T-helper 2 cell (primary cell): ENCODE results near the gene ELAVL1.
"Not testable (repeated sequence)": the region's sequence is repeated elsewhere in the genome, so short reads cannot be mapped to it uniquely, and the experiment has no call there.

Source experiments
- DNase-seq, 5 experiments: peaks; one replicate each; pipeline versions ENCODE4 v3.0.0 to v3.0.0-alpha.2; 2012 to 2022

The ELAVL1 gene

DNA sequence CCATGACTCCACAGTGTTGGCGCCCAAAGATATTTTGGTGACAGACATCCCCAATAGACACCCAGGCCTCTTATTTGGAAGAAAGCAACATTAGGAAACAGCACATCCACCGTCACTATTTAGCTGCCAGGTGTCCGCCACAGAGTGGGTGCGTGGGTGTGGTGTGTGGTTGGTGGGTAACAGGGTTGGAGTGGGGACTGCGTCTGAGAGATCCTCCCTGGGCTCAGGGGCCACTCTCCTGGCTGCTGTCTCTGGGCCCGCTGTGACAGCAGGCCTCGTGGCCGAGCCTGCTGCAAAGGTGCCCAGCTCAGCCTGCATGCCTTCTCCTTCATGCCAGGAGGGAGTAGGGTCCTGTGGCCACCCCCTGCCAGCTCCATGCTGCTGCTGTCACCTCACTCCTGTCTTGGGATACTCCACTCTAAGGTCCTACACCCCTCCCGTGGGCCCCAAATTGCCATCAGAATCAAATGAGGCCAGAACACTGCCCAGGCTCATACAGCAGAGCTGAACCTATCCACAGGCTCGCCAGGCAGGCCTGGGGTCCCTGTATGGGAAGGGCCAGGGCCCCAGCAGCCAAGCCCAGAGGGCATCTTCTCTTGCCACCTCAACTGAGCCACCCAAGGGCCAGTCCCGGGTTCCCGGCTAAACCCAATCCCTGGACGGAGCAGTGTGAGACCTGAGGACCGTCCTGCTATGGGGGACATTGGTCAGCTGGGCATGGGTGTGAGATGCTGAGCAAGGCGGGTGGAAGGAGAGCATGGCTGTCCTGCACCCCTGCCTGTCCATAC, 37.2 kb downstream of the ELAVL1 start:
- no peak for DNase-seq

DNA sequence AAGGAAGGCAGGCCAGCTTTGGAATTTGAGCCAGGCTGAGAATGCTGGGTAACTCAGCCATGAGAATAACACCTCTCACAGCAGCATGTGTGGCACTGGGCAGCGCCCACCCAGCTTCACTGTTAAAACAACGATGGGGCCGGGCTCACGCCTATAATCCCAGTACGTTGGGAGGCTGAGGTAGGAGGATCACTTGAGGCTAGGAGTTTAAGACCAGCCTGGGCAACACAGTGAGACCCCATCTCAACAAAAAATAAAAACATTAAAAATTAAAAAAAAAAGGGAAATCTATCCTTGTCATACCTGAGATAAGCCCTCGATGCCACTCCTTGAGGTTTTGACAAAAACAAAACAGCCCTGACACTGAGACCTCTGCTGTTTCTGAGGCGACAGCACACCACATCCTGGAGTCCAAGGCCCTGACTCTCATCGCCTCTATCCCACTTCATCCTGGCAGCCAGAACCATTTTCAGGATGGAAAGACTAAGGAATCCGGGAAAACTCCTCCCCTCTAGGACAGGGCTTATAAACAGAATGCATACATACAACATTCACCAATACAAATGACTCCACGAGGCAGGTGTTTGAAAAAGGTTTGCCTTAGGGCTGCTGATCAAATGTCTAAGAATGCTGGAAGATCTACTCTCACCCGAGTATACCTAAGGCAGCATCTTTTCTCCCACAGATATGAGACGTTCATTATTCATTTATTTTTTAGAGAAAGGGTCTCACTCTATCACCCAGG, 39.3 kb downstream of the ELAVL1 start:
- no peak for DNase-seq

- no peak for DNase-seq
Measured at GRCh38 chr19:7965259-7965841, 40.1 kb downstream of the ELAVL1 start.

DNA sequence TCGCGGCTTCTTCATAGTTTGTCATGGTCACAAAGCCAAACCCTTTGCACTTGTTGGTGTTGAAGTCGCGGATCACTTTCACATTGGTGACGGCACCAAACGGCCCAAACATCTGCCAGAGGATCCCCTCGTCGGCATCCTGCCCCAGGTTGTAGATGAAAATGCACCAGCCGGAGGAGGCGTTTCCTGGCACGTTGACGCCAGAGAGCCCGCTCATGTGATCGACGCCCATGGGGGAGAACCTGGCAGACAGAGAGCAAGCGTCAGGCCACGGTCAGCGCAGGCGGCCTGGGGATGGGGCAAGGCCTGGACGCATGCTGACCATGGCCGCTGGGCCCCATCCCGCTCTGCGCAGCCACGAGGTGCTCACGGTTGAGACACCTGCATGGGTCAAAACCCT, 41.9 kb downstream of the ELAVL1 start:
- DNase-seq, result no peak

DNA sequence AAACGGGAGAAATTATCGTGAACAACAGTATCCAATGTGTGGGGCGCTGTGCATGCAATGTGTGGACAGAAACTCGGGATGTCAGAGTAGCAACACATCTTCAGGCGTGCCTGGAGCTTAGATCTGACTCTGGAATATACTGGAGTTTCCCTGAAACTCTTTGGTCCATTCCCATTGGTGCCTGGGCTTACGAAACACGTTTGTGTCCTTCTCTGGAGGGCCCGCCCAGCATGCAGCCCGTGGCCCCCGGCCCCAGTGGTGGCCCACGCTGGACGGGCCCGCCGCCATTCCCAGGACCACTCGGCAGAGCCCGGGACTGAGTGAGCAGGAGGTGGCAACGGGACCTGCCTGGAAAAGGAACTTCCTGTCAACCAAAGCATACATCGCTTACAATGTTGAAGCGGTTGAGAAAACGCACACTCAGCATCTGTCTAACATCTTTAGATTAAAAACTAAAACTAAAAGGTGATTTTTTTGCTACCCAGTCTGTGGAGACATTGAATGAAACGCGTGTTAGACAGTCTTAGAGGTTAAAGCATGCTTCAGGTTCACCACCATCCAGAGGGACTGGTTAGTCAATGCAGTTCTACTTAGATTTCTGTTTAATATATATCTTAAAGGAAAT, 42.7 kb downstream of the ELAVL1 start:
- DNase-seq, result no peak

DNA sequence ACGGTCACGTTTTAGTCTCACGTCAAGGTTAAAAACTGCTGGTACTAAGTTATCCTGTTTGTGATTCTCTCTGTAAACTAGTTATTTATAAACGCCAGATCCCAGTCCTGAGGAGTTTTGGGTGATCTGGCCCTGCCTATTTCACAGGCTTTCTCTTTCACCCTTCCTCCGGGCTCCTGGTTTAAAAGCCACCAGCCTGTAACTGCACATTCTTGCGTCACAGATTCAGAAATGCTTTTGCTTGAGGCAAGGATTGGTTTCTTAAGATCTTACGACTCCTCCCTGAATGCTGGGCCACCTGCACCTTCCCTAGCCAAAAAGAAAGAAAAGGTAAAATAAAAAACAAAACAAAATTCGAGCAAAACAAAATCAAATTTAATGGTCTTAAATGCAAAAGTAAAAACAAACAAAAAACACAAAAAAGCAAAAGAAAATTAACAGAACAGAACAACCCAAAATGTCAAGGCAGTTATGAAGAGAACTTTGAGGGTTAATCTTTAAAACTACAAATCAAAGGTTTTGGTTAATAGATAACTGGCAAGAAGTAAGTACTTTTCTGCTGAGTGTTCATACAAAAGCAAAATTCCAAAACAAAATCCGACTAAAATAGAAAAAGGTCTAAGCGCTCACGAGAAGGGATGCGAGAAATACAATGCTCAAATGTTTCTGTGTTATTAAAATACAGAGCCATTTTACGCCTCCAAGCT, 43.4 kb downstream of the ELAVL1 start:
- DNase-seq, result no peak

GRCh38 chr19:7961082-7961481, 44.4 kb downstream of the ELAVL1 start:
- DNase-seq, result not testable (repeated sequence)

GRCh38 chr19:7959211-7959610, 46.2 kb downstream of the ELAVL1 start:
- DNase-seq, result no peak

- no peak for DNase-seq
Measured at GRCh38 chr19:7955696-7956095, 49.7 kb downstream of the ELAVL1 start.

- DNase-seq, result no peak
Measured at GRCh38 chr19:7953576-7953975, 51.9 kb downstream of the ELAVL1 start.

DNA sequence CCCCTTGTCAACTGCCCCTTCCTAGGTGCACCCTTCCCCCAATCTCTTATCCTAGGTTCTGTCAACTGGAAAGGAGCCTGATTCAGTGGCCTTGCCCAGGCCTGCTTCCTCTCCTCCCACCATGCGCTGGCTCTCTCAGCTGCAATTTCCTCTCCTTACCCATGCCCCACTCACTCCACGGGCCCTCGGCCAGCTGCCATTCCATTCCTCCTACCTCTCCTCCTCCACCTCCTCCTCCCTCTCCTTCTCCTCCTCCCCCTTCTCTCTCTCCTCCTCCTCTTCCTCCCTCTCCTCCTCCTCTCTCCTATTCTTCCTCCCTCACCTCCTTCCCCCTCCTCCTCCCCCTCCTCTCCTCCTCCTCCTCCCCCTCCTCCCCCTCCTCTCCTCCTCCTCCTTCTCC, 52.4 kb downstream of the ELAVL1 start:
- DNase-seq, result no peak

DNA sequence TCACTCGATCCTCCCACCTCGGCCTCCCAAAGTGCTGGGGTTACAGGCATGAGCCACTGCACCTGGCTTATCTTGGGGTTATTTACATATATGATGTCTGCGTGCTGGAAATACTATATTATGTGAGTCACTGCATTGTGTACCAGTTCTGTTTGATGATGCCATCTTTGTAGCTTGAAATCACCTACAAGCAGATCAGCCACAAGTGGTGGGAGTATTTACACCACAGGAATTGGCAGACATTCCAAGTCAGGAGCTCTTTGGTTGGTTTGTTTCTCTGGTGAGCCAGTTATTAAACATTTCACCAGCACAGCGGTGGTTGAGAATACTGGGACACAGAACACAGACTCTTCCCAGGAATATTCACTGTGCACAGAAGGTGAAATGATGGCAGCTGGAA, 57.5 kb downstream of the ELAVL1 start:
- no peak for DNase-seq

- peak; percentile 59 to 85 (median 77) for DNase-seq
Measured at GRCh38 chr19:7944177-7944761, 61.2 kb downstream of the ELAVL1 start.

DNA sequence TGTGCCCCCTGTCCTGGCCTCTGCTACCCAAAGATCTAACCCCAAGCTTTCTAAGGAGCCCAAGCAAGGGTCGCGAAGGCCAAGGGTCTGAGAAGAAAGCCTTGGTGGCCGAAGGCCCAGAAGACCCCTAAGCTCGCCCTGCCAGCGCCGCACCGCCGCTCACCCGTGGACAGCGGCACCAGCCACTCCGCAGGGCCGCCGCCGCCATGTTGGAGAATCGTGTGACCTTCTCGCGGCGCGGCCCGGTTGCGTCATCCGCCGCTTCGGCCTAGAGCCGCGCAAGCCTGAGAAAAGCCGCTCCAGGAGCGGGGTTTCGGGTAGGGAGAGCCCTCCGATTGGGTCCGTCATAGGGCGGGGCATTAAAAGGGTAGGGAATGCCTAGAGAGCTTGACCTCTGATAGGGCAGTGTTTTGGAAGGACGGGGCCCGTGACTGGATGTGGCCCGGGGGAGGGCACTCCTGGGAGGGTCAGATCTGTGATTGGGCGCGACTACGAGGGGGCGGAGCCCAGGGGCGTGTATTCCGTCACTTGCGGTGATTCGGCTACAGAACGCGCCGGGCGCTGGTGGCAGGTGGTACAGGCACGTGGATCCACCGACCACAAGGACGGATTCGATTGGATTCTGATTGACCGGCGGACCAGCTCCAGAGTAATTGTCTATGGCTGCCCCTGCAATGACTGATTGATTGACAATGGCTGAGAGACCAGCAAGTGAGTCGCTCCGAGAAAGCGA, 61.8 kb downstream of the ELAVL1 start, which contains the start of gene TIMM44:
TIMM44 (minus strand) TSS at position 223 of the 733 bp plus-strand sequence; CDS start at position 208, 15 bp downstream.
- DNase-seq, result peak; percentile 94 to 100 (median 98)

DNA sequence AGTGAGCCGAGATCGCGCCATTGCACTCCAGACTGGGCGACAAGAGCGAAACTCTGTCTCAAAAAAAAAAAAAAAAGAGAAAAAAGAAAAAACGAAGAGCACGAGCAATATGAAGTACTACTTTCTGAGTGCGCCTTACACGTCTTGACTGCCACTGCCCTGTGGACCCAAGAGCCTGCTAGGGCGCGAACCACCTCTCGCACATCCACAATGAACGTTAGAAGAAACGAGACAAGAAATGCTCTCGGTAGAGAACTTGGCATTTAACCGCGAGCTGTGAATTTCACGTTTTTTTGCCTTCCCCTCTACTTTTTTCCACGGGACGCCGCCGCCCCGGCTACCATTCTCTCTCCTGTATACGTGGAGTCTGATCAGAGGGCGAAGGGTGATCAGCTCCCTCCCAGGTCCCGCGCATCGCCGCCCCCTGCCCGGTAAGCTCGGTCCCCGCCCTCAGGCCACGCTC, 62.4 kb downstream of the ELAVL1 start:
- no peak for DNase-seq

GRCh38 chr19:7941895-7942596, 63.4 kb downstream of the ELAVL1 start:
- DNase-seq, result no peak

GRCh38 chr19:7940841-7941240, 64.6 kb downstream of the ELAVL1 start:
- DNase-seq, result no peak

- no peak for DNase-seq
Measured at GRCh38 chr19:7934766-7935165, 70.7 kb downstream of the ELAVL1 start.

- DNase-seq, result no peak
Measured at GRCh38 chr19:7933828-7934725, 71.4 kb downstream of the ELAVL1 start.

- no peak for DNase-seq
Measured at GRCh38 chr19:7933411-7933810, 72.0 kb downstream of the ELAVL1 start.
